NCI-H2107 treated with DMSO at 0.1 percent for 48 hours (cell line): ENCODE data around the gene TBC1D4.

Experiments used
- DNase-seq: peaks from one replicate; lab custom pipeline; 2025; ENCODE audit not compliant: unreplicated experiment; lab: John Stamatoyannopoulos, UW

TBC1D4 gene

GRCh38 chr13:75395066-75395465, 86.9 kb downstream of the TBC1D4 start:
- DNase-seq, result no peak

- no peak for DNase-seq
These were observed 88.0 kb downstream of the TBC1D4 start for GRCh38 chr13:75393839-75394520.

- no peak for DNase-seq
These were observed 90.4 kb downstream of the TBC1D4 start for GRCh38 chr13:75391432-75392100.

GRCh38 chr13:75390229-75390628, 91.7 kb downstream of the TBC1D4 start:
- DNase-seq, result no peak

- no peak for DNase-seq
These were observed 96.3 kb downstream of the TBC1D4 start for GRCh38 chr13:75385708-75386083.

- DNase-seq, result no peak
These were observed 96.9 kb downstream of the TBC1D4 start for GRCh38 chr13:75384879-75385707.

- DNase-seq, result no peak
These were observed 98.8 kb downstream of the TBC1D4 start for GRCh38 chr13:75383064-75383715.

- no peak for DNase-seq
These were observed 103.7 kb downstream of the TBC1D4 start for GRCh38 chr13:75378301-75378700.

- DNase-seq, result no peak
These were observed 105.1 kb downstream of the TBC1D4 start for GRCh38 chr13:75376792-75377402.

GRCh38 chr13:75375329-75375728, 106.6 kb downstream of the TBC1D4 start:
- no peak for DNase-seq

- DNase-seq, result no peak
These were observed 108.0 kb downstream of the TBC1D4 start for GRCh38 chr13:75373988-75374387.

GRCh38 chr13:75372923-75373841, 108.8 kb downstream of the TBC1D4 start:
- DNase-seq, result no peak

- DNase-seq, result peak; percentile 4
These were observed 109.5 kb downstream of the TBC1D4 start for GRCh38 chr13:75372517-75372916.

- DNase-seq, result no peak
These were observed 110.8 kb downstream of the TBC1D4 start for GRCh38 chr13:75371203-75371602.

GRCh38 chr13:75370774-75371173, 111.2 kb downstream of the TBC1D4 start:
- DNase-seq, result no peak

GRCh38 chr13:75369981-75370380, 112.0 kb downstream of the TBC1D4 start:
- no peak for DNase-seq

- DNase-seq, result no peak
These were observed 113.8 kb downstream of the TBC1D4 start for GRCh38 chr13:75368167-75368566.

GRCh38 chr13:75366380-75367280, 115.3 kb downstream of the TBC1D4 start:
- DNase-seq, result no peak

- DNase-seq, result no peak
These were observed 116.2 kb downstream of the TBC1D4 start for GRCh38 chr13:75365724-75366173.
